Measurements from ENCODE around the gene EEF1A2. TPM values are rescaled to one million over a fixed set of nuclear protein-coding genes. Genes with fewer than 3 reads are reported as not detected.

Gene EEF1A2
- total RNA-seq, 6 experiments from 2014 or later, result 0.22 to 153 (median 1.0) TPM

DNA sequence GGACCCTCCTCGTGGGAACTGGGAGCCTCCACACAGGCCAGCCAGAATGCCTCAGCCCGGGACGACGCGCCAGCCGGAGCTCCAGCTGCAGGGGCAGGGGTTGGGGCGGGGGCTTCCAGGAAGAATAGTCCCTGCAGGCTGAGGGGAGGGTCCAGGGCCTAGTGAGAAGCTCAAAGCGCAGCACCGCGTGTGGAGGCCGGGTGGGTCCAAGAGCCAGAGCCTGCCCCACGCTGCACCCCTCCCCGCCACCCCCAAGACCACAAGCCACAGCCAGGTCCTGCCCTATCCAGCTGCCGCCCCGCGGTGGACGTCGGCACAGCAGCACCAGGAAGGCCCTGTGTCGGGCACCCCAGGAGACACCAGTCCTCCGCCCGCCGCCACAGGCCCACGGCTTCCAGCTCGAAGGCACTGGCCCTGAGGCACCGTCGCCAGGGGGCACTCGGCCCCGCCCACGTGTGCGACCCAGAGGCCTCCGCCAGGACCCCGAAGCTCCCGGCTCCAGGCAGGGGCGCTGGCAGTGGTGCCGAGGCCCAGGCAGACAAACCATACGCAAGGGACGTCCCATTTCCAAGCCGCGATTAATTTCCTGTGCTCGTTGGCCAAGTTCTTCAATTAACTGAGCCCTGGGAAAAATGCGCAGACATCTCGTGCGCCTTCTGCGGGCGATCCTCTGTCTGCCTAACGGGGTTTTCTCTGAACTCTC is 45.9 kb downstream of the EEF1A2 start:
- no peak for TF ChIP-seq CTCF (IDR thresholded peaks at IDR 0.05)
- TF ChIP-seq POLR2A (IDR thresholded peaks at IDR 0.05), result no peak
- Histone ChIP-seq H3K36me3 (no peaks in the 10 kb centered on the region), H3K27me3 (no peaks in the 10 kb centered on the region)

DNA sequence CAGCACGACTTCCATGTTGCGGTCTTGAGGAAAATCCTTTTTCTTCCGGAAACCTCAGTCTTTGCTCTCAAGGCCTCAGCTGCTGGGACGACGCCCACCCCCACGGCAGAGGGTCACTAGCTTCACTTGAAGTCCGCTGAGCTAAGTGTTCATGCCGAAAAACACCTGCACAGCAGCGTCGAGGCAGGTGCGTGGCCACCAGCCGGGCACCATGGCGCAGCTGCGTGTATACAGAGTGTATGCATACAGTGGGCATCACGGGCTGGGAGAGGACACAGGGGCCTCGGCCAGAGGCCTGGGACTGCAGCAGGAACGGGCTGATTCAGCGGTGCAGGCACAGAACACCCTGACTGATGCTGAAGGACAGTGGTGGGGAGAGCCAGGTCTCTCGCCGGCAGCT is 46.5 kb downstream of the EEF1A2 start:
- Histone ChIP-seq H3K4me1 (no peaks in the 10 kb centered on the region), H3K27me3 (no peaks in the 10 kb centered on the region), H3K27ac (no peak overlapping the region), H3K36me3 (no peaks in the 10 kb centered on the region), H3K9me3 (no peaks in the 10 kb centered on the region), H3K4me3 (no peak overlapping the region)
- 72% methylated on average over 12 of the region's 20 CpGs for WGBS (ENCODE audit: insufficient coverage, low coverage, low lambda C conversion rate, missing lambda C conversion rate)
- TF ChIP-seq CTCF (IDR thresholded peaks at IDR 0.05), result no peak
- TF ChIP-seq POLR2A (IDR thresholded peaks at IDR 0.05), result no peak
- DNase-seq (no peak), ATAC-seq (no peak)
- intact Hi-C loops (cut with DNase I), result no loop called here

More for the DNA sequence above, 45.9 kb downstream of the EEF1A2 start:
- ATAC-seq (no peak), DNase-seq (no peak)
- H3K4me1 ChIP-seq, result no peaks in the 10 kb centered on the region
- H3K4me3 ChIP-seq, result no peak overlapping the region
- H3K27ac ChIP-seq, result no peak overlapping the region
- intact Hi-C loops (cut with DNase I), result no loop called here
- H3K9me3 ChIP-seq, result no peaks in the 10 kb centered on the region
- WGBS (ENCODE audit: insufficient coverage, low coverage, low lambda C conversion rate, missing lambda C conversion rate), result 50% methylated on average over 8 of the region's 46 CpGs

GRCh38 chr20:63451821-63452220 is 47.1 kb downstream of the EEF1A2 start:
- Histone ChIP-seq H3K9me3 (no peaks in the 10 kb centered on the region), H3K27ac (no peak overlapping the region), H3K27me3 (no peaks in the 10 kb centered on the region), H3K36me3 (no peaks in the 10 kb centered on the region), H3K4me1 (no peaks in the 10 kb centered on the region), H3K4me3 (no peak overlapping the region)
- no peak for ATAC-seq
- DNase-seq, result no peak
- no CpG with 5 or more reads among the region's 17 CpGs for WGBS (ENCODE audit: insufficient coverage, low coverage, low lambda C conversion rate, missing lambda C conversion rate)
- TF ChIP-seq CTCF (IDR thresholded peaks at IDR 0.05) (no peak), POLR2A (IDR thresholded peaks at IDR 0.05) (no peak)
- intact Hi-C loops (cut with DNase I), result no loop called here

DNA sequence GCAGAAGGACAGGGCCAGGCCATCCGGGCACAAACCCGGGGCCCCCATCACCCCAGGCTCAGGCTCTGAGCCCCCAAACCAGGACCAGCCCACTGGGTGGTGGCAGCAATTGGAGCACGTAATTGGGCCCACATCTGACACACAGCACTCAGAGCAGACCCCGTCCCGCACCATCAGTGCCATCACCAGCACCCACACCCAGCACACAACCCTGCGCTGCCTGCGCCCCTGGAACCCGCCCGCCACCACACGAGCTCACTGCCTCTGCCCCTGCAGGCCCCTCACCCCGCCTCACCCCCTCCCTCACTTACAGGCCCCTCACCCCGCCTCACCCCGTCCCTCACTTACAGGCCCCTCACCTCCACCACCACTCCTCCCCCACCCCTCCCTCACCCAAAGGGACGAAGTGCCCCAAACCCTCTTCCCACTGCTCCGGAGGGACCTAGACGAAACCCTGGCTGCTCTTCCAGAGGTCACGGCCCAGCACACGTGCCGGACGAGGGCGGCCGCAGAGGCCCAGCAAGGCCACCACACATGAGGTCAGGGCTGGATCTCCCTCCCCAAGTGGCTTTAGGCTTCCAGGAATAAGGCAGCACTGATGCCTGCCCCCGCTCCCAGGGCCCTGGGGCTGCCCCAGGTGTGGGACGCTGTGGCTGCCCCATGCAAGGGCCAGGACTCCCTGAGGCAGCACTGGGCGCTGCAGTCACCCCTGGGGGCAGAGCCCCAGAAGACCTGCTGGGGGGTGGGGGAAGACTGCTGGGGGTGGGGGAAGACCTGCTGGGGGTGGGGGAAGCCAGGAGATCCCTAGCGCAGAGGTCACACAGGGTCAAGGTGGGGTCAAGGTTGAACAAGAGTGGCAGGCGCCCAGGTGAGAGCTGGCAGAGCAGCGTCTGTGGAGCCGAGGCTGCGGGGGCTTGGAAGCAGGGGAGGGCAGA is 48.8 kb downstream of the EEF1A2 start:
- no peak for DNase-seq
- Histone ChIP-seq H3K4me3 (no peak overlapping the region), H3K36me3 (no peaks in the 10 kb centered on the region), H3K4me1 (no peaks in the 10 kb centered on the region), H3K9me3 (no peaks in the 10 kb centered on the region), H3K27me3 (no peaks in the 10 kb centered on the region), H3K27ac (no peak overlapping the region)
- intact Hi-C loops (cut with DNase I), result no loop called here
- ATAC-seq, result no peak
- TF ChIP-seq CTCF (IDR thresholded peaks at IDR 0.05) (no peak), POLR2A (IDR thresholded peaks at IDR 0.05) (no peak)
- WGBS (ENCODE audit: insufficient coverage, low coverage, low lambda C conversion rate, missing lambda C conversion rate), result 74% methylated on average over 15 of the region's 30 CpGs

Data from right lobe of liver (tissue), 6 donors.